GM06990 (cell line): ENCODE measurements around the gene RAB11FIP4.
"Not testable (repeated sequence)": the region's sequence is repeated elsewhere in the genome, so short reads cannot be mapped to it uniquely, and the experiment has no call there.

ENCODE experiments used
- DNase-seq: peaks from one replicate; pipeline ENCODE4 v3.0.0-alpha.2; 2011; ENCODE audit not compliant: insufficient read length; ENCODE audit errors: extremely low read depth
- H3K27me3 ChIP-seq: replicated peaks from 2 replicates; pipeline ENCODE4 v1.6.0; 2011; ENCODE audit warnings: low read length; ENCODE audit not compliant: control insufficient read depth, insufficient read depth
- H3K36me3 ChIP-seq: 2 replicates; pipeline ENCODE4 v1.5.1; 2011; ENCODE audit warnings: low read length; ENCODE audit not compliant: control insufficient read depth, insufficient read depth
- H3K4me3 ChIP-seq: replicated peaks from 2 replicates; pipeline ENCODE4 v1.5.1; 2011; ENCODE audit warnings: low read depth, mild to moderate bottlenecking, control low read depth, low read length
- TF ChIP-seq, protein P1 (sequence below): IDR thresholded peaks from 2 replicates; pipeline ENCODE4 v1.5.1; 2011; ENCODE audit warnings: low read length, control low read depth, mild to moderate bottlenecking, inconsistent platforms; ENCODE audit not compliant: insufficient read depth, poor library complexity, severe bottlenecking

Gene RAB11FIP4

GRCh38 chr17:31391496-31391949, at the start of gene RAB11FIP4:
TSS of gene RAB11FIP4 (plus strand) at chr17:31391675. CDS start at chr17:31391853, 178 bp downstream.
- H3K4me3 ChIP-seq = no peak within 1 kb of the TSS; the same call in 1 of the 2 replicates
- no peak for DNase-seq
- H3K27me3 ChIP-seq = peaks cover 3% of the 10 kb centered on the region
- TF ChIP-seq, protein P1, sequence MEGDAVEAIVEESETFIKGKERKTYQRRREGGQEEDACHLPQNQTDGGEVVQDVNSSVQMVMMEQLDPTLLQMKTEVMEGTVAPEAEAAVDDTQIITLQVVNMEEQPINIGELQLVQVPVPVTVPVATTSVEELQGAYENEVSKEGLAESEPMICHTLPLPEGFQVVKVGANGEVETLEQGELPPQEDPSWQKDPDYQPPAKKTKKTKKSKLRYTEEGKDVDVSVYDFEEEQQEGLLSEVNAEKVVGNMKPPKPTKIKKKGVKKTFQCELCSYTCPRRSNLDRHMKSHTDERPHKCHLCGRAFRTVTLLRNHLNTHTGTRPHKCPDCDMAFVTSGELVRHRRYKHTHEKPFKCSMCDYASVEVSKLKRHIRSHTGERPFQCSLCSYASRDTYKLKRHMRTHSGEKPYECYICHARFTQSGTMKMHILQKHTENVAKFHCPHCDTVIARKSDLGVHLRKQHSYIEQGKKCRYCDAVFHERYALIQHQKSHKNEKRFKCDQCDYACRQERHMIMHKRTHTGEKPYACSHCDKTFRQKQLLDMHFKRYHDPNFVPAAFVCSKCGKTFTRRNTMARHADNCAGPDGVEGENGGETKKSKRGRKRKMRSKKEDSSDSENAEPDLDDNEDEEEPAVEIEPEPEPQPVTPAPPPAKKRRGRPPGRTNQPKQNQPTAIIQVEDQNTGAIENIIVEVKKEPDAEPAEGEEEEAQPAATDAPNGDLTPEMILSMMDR = no peak
- H3K36me3 ChIP-seq = no peaks in the 10 kb centered on the region

GRCh38 chr17:31345191-31345747, 46.2 kb upstream of the RAB11FIP4 start:
- not testable (repeated sequence) for H3K27me3 ChIP-seq, H3K36me3 ChIP-seq, DNase-seq, H3K4me3 ChIP-seq

- Histone ChIP-seq H3K4me3 (no peak overlapping the region), H3K27me3 (no peaks in the 10 kb centered on the region), H3K36me3 (peaks cover 2% of the 10 kb centered on the region; the same call in 1 of the 2 replicates)
- DNase-seq = no peak
- TF ChIP-seq, protein P1 = no peak
Measured at GRCh38 chr17:31349454-31349853, 42.0 kb upstream of the RAB11FIP4 start.

- peaks cover 6% of the 10 kb centered on the region for H3K36me3 ChIP-seq
- H3K4me3 ChIP-seq = no peak overlapping the region
- TF ChIP-seq, protein P1 = no peak
- H3K27me3 ChIP-seq = no peaks in the 10 kb centered on the region
- no peak for DNase-seq
Measured at GRCh38 chr17:31355935-31356334, 35.5 kb upstream of the RAB11FIP4 start.

GRCh38 chr17:31357091-31357490, 34.4 kb upstream of the RAB11FIP4 start:
- no peak overlapping the region for H3K4me3 ChIP-seq
- DNase-seq = no peak
- H3K36me3 ChIP-seq = peaks cover 7% of the 10 kb centered on the region
- no peaks in the 10 kb centered on the region for H3K27me3 ChIP-seq
- TF ChIP-seq, protein P1 = no peak

- TF ChIP-seq, protein P1 = no peak
- Histone ChIP-seq H3K4me3 (no peak overlapping the region), H3K27me3 (no peaks in the 10 kb centered on the region), H3K36me3 (peaks cover 7% of the 10 kb centered on the region)
- no peak for DNase-seq
Measured at GRCh38 chr17:31357839-31358394, 33.6 kb upstream of the RAB11FIP4 start.
